HEK293 (cell line): ENCODE measurements around the gene CES1.

Experiments
- CTCF ChIA-PET: fragments of 350-600 bp; formaldehyde crosslinking; extraction: SDS; loops from one replicate; lab custom pipeline; 2021; ENCODE audit warnings: antibody characterized with exemption; lab: Yijun Ruan, JAX
- POLR2A ChIA-PET: fragments of 300-600 bp; formaldehyde crosslinking; extraction: SDS; loops from one replicate; lab custom pipeline; 2020; ENCODE audit warnings: antibody characterized with exemption, inconsistent platforms; lab: Yijun Ruan, JAX
- H3K27ac ChIP-seq: fragments of 200-500 bp; sonication (Bioruptor generic); 2 replicates; pipeline ENCODE4 v1.5.1; 2014; ENCODE audit warnings: low read depth, low read length, control low read depth, inconsistent platforms; ENCODE audit errors: extremely low read depth
- H3K36me3 ChIP-seq, 2 experiments: fragments of 200-500 bp in 1 of 2; sonication (Bioruptor generic) in 1 of 2; 1 replicate in 1 of 2; 2 replicates in 1 of 2; pipeline ENCODE4 v1.5.1; 2014 to 2017; ENCODE audit warnings: inconsistent platforms in 2 of 2, low read length in 2 of 2; ENCODE audit not compliant: control insufficient read depth in 2 of 2, insufficient read depth in 1 of 2
- H3K4me1 ChIP-seq: fragments of 200-500 bp; sonication (Bioruptor generic); 2 replicates; pipeline ENCODE4 v1.5.1; 2014; ENCODE audit warnings: mild to moderate bottlenecking, low read length, inconsistent platforms; ENCODE audit not compliant: control insufficient read depth, insufficient read depth
- H3K4me3 ChIP-seq: 2 replicates; pipeline ENCODE4 v1.5.1; 2011; ENCODE audit warnings: low read depth, mild to moderate bottlenecking, control low read depth, low read length, moderate library complexity
- H3K9me3 ChIP-seq: fragments of 200-500 bp; sonication (Bioruptor generic); 2 replicates; pipeline ENCODE4 v1.5.1; 2014; ENCODE audit warnings: low read depth, low read length, inconsistent platforms; ENCODE audit not compliant: control insufficient read depth, insufficient read depth
- GLIS1 ChIP-seq: fragments of 450-650 bp; formaldehyde crosslinking; IDR thresholded peaks from 2 replicates; pipeline ENCODE4 v1.5.1; 2016; ENCODE audit warnings: missing biosample characterization, missing genetic modification characterization
- HIC1 ChIP-seq: fragments of 450-650 bp; formaldehyde crosslinking; IDR thresholded peaks from 2 replicates; pipeline ENCODE4 v1.5.1; 2016; ENCODE audit warnings: missing biosample characterization, missing genetic modification characterization
- HOXA7 ChIP-seq: sonication (generic); formaldehyde crosslinking; IDR thresholded peaks from 2 replicates; pipeline ENCODE4 v1.8.1; 2022; ENCODE audit warnings: missing genetic modification reagents, borderline replicate concordance
- PRDM1 ChIP-seq: fragments of 450-650 bp; formaldehyde crosslinking; IDR thresholded peaks from 2 replicates; pipeline ENCODE4; 2016; ENCODE audit warnings: missing biosample characterization, missing genetic modification characterization
- REPIN1 ChIP-seq: fragments of 450-650 bp; formaldehyde crosslinking; IDR thresholded peaks from 2 replicates; pipeline ENCODE4 v1.5.1; 2017; ENCODE audit warnings: missing biosample characterization, missing genetic modification characterization, low read depth
- ZBTB20 ChIP-seq: fragments of 450-650 bp; formaldehyde crosslinking; IDR thresholded peaks from 2 replicates; pipeline ENCODE4 v1.5.1; 2016; ENCODE audit warnings: missing biosample characterization, missing genetic modification characterization
- ZBTB48 ChIP-seq: fragments of 450-650 bp; formaldehyde crosslinking; IDR thresholded peaks from 2 replicates; pipeline ENCODE4 v1.5.1; 2016; ENCODE audit warnings: missing biosample characterization, missing genetic modification characterization
- ZFP41 ChIP-seq: fragments of 450-650 bp; formaldehyde crosslinking; IDR thresholded peaks from 2 replicates; pipeline ENCODE4 v1.5.1; 2016; ENCODE audit warnings: missing biosample characterization, missing genetic modification characterization, borderline replicate concordance
- ZIC2 ChIP-seq: fragments of 450-650 bp; formaldehyde crosslinking; IDR thresholded peaks from 2 replicates; pipeline ENCODE4 v1.5.1; 2016; ENCODE audit warnings: missing biosample characterization, missing genetic modification characterization
- ZNF132 ChIP-seq: fragments of 450-650 bp; formaldehyde crosslinking; IDR thresholded peaks from 2 replicates; pipeline ENCODE4 v1.5.1; 2017; ENCODE audit warnings: missing biosample characterization, missing genetic modification characterization, borderline replicate concordance
- ZNF175 ChIP-seq: fragments of 450-650 bp; formaldehyde crosslinking; IDR thresholded peaks from 2 replicates; pipeline ENCODE4 v1.5.1; 2016; ENCODE audit warnings: missing biosample characterization, missing genetic modification characterization
- ZNF239 ChIP-seq: fragments of 450-650 bp; formaldehyde crosslinking; IDR thresholded peaks from 2 replicates; pipeline ENCODE4 v1.5.1; 2016; ENCODE audit warnings: missing biosample characterization, missing genetic modification characterization
- ZNF248 ChIP-seq: fragments of 450-650 bp; formaldehyde crosslinking; IDR thresholded peaks from 2 replicates; pipeline ENCODE4 v1.5.1; 2017; ENCODE audit warnings: missing biosample characterization, missing genetic modification characterization
- ZNF549 ChIP-seq: fragments of 450-650 bp; IDR thresholded peaks from 2 replicates; pipeline ENCODE4 v1.5.1; 2018; ENCODE audit warnings: missing biosample characterization, missing genetic modification characterization, mild to moderate bottlenecking, inconsistent platforms, moderate library complexity
- ZNF585B ChIP-seq: fragments of 450-650 bp; formaldehyde crosslinking; IDR thresholded peaks from 2 replicates; pipeline ENCODE4 v1.5.1; 2016; ENCODE audit warnings: missing biosample characterization, missing genetic modification characterization
- ZNF701 ChIP-seq: fragments of 450-650 bp; formaldehyde crosslinking; IDR thresholded peaks from 2 replicates; pipeline ENCODE4 v1.5.1; 2016; ENCODE audit warnings: missing biosample characterization, missing genetic modification characterization
- ZNF776 ChIP-seq: fragments of 450-650 bp; formaldehyde crosslinking; IDR thresholded peaks from 2 replicates; pipeline ENCODE4 v1.5.0; 2017; ENCODE audit warnings: missing biosample characterization, missing genetic modification characterization, borderline replicate concordance
- TF ChIP-seq, protein P1 (sequence below): fragments of 450-650 bp; formaldehyde crosslinking; IDR thresholded peaks from 2 replicates; pipeline ENCODE4 v1.5.1; 2016; ENCODE audit warnings: missing biosample characterization, missing genetic modification characterization, borderline replicate concordance
- TF ChIP-seq, protein P2 (sequence below): IDR thresholded peaks from 2 replicates; pipeline ENCODE4 v1.6.1; 2011; ENCODE audit warnings: mild to moderate bottlenecking, low read depth, low read length, borderline replicate concordance

The CES1 gene

GRCh38 chr16:55875273-55875672 is 42.4 kb upstream of the CES1 start, which contains the start of gene CES5A:
CES5A (minus strand) TSS chr16:55875373; CDS start chr16:55875221, 152 bp downstream.
- TF ChIP-seq ZBTB48 (tag by site-specific recombination) (no peak), ZNF776 (no peak), ZBTB20 (tag by site-specific recombination) (no peak)
- TF ChIP-seq, all 188 proteins: peak for 0
- H3K4me1 ChIP-seq, result no peaks in the 10 kb centered on the region
- no peaks in the 10 kb centered on the region for H3K9me3 ChIP-seq
- no peaks in the 10 kb centered on the region for H3K36me3 ChIP-seq
- no peak within 1 kb of the TSS for H3K4me3 ChIP-seq
- ChIA-PET POLR2A (interaction anchor here (0.6 kb wide), 1 partner anchor 46 kb away, joined by 5 read pairs; no protein-coding TSS in a partner anchor), CTCF (interaction anchor here (0.6 kb wide), 2 partner anchors 168 to 443 kb away, joined by 3 read pairs; no protein-coding TSS in a partner anchor)
- H3K27ac ChIP-seq, result no peak within 1 kb of the TSS

DNA sequence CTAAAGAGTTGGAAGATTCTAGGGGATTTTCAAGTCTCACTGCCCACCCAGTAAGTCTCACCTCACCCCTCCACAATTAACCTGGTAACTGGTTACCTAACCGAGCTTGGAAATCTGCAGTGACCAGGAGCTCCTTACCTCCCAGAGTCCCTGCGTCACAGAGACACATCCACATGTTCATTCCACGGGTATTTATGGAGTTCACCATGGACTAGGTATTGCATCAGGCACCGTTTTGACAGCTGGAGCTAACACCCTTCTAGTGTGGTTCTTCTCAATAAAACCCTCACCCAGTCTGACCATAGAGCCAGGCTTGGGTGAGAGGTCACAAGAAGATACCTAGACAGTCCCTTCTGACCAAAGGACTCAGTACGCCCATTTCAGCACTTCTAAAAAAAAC is 40.2 kb upstream of the CES1 start:
- TF ChIP-seq ZIC2 (tag by site-specific recombination) (no peak), REPIN1 (tag by site-specific recombination) (no peak), HOXA7 (CRISPR knock-in tag) (no peak), ZNF239 (tag by site-specific recombination) (no peak), ZNF585B (tag by site-specific recombination) (no peak), HIC1 (tag by site-specific recombination) (no peak), ZNF248 (no peak), PRDM1 (tag by site-specific recombination) (no peak), ZNF549 (tag by site-specific recombination) (no peak), ZNF175 (no peak), ZFP41 (tag by site-specific recombination) (no peak), ZNF132 (no peak), GLIS1 (no peak), ZNF701 (no peak)
- TF ChIP-seq, protein P1, sequence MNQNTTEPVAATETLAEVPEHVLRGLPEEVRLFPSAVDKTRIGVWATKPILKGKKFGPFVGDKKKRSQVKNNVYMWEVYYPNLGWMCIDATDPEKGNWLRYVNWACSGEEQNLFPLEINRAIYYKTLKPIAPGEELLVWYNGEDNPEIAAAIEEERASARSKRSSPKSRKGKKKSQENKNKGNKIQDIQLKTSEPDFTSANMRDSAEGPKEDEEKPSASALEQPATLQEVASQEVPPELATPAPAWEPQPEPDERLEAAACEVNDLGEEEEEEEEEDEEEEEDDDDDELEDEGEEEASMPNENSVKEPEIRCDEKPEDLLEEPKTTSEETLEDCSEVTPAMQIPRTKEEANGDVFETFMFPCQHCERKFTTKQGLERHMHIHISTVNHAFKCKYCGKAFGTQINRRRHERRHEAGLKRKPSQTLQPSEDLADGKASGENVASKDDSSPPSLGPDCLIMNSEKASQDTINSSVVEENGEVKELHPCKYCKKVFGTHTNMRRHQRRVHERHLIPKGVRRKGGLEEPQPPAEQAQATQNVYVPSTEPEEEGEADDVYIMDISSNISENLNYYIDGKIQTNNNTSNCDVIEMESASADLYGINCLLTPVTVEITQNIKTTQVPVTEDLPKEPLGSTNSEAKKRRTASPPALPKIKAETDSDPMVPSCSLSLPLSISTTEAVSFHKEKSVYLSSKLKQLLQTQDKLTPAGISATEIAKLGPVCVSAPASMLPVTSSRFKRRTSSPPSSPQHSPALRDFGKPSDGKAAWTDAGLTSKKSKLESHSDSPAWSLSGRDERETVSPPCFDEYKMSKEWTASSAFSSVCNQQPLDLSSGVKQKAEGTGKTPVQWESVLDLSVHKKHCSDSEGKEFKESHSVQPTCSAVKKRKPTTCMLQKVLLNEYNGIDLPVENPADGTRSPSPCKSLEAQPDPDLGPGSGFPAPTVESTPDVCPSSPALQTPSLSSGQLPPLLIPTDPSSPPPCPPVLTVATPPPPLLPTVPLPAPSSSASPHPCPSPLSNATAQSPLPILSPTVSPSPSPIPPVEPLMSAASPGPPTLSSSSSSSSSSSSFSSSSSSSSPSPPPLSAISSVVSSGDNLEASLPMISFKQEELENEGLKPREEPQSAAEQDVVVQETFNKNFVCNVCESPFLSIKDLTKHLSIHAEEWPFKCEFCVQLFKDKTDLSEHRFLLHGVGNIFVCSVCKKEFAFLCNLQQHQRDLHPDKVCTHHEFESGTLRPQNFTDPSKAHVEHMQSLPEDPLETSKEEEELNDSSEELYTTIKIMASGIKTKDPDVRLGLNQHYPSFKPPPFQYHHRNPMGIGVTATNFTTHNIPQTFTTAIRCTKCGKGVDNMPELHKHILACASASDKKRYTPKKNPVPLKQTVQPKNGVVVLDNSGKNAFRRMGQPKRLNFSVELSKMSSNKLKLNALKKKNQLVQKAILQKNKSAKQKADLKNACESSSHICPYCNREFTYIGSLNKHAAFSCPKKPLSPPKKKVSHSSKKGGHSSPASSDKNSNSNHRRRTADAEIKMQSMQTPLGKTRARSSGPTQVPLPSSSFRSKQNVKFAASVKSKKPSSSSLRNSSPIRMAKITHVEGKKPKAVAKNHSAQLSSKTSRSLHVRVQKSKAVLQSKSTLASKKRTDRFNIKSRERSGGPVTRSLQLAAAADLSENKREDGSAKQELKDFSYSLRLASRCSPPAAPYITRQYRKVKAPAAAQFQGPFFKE (tag by site-specific recombination), result no peak
- TF ChIP-seq, protein P2, sequence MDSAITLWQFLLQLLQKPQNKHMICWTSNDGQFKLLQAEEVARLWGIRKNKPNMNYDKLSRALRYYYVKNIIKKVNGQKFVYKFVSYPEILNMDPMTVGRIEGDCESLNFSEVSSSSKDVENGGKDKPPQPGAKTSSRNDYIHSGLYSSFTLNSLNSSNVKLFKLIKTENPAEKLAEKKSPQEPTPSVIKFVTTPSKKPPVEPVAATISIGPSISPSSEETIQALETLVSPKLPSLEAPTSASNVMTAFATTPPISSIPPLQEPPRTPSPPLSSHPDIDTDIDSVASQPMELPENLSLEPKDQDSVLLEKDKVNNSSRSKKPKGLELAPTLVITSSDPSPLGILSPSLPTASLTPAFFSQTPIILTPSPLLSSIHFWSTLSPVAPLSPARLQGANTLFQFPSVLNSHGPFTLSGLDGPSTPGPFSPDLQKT, result no peak
- H3K27ac ChIP-seq, result no peak overlapping the region
- no peaks in the 10 kb centered on the region for H3K4me1 ChIP-seq
- CTCF ChIA-PET, result no interaction called here
- POLR2A ChIA-PET, result no interaction called here
- H3K4me3 ChIP-seq, result no peak overlapping the region
- H3K9me3 ChIP-seq, result no peaks in the 10 kb centered on the region
- no peaks in the 10 kb centered on the region for H3K36me3 ChIP-seq
